K562 (cell line): ENCODE results near the gene STK24. TPM values are rescaled to one million over a fixed set of nuclear protein-coding genes. Genes with fewer than 3 reads are reported as not detected.

Experiments
- ATAC-seq: fragments of 200-7000 bp; cut with Tn5 transposase; 3 replicates; pipeline ENCODE4 v1.9.1; 2020; ENCODE audit warnings: moderate library complexity
- BruUV-seq: library from RNA; stranded (reverse); fragments of 400-500 nt; replicated peaks from 2 replicates; lab custom pipeline; 2021; lab: Mats Ljungman, UMichigan
- CTCF ChIA-PET: fragments of 300-600 bp; formaldehyde crosslinking; extraction: SDS; loops from one replicate; lab custom pipeline; 2021; ENCODE audit warnings: low intra/inter-chr PET ratio; lab: Yijun Ruan, JAX
- POLR2A ChIA-PET: fragments of 300-600, 350-650 bp; sonication (Branson Sonifier 250); formaldehyde crosslinking; extraction: SDS; loops from one replicate; lab custom pipeline; 2021; ENCODE audit warnings: antibody characterized with exemption, inconsistent platforms; lab: Yijun Ruan, JAX
- DNase-seq, 4 experiments: peaks; one replicate each; pipeline versions ENCODE4 v3.0.0 to v3.0.0-alpha.2; 2011 to 2018; ENCODE audit warnings: low spot score in 3 of 4, mixed read lengths in 3 of 4; ENCODE audit errors: extremely low read depth in 1 of 4
- FAIRE-seq: peaks from 2 replicates; lab custom pipeline; 2011; peaks lifted over from hg19 to GRCh38; lab: Jason Lieb, UNC
- H2AFZ ChIP-seq: 2 replicates; pipeline ENCODE4 v1.6.0; 2011; ENCODE audit warnings: low read depth, low read length, control low read depth, inconsistent platforms
- H3K27ac ChIP-seq: fragments of 200-600 bp; 3 replicates; pipeline ENCODE4 v1.8.0; 2011; ENCODE audit warnings: low read depth, mild to moderate bottlenecking, control low read depth, inconsistent platforms, low read length, moderate library complexity, mixed read lengths; ENCODE audit errors: extremely low read depth
- H3K27me3 ChIP-seq, 2 experiments: fragments of 300-600 bp in 1 of 2; 2 replicates in 1 of 2; 3 replicates in 1 of 2; pipeline versions ENCODE4 v1.6.0 to v1.8.0; 2011; ENCODE audit warnings: inconsistent platforms in 2 of 2, low read length in 2 of 2, mild to moderate bottlenecking in 1 of 2, mixed read lengths in 1 of 2, moderate library complexity in 1 of 2; ENCODE audit not compliant: control insufficient read depth in 2 of 2, insufficient read depth in 2 of 2
- H3K36me3 ChIP-seq: fragments of 300-600 bp; 3 replicates; pipeline ENCODE4 v1.8.0; 2011; ENCODE audit warnings: mild to moderate bottlenecking, low read length, inconsistent platforms; ENCODE audit not compliant: control insufficient read depth, insufficient read depth
- H3K4me1 ChIP-seq, 2 experiments: fragments of 200-600 bp in 1 of 2; replicated peaks in 1 of 2; 2 replicates in 1 of 2; 3 replicates in 1 of 2; pipeline versions ENCODE4 v1.5.1 to v1.8.0; 2011; ENCODE audit warnings: inconsistent platforms in 2 of 2, low read length in 2 of 2, mild to moderate bottlenecking in 1 of 2, mixed read lengths in 1 of 2, moderate library complexity in 1 of 2; ENCODE audit not compliant: control insufficient read depth in 2 of 2, insufficient read depth in 2 of 2
- H3K4me2 ChIP-seq: 2 replicates; pipeline ENCODE4 v1.6.1; 2011; ENCODE audit warnings: low read length, control low read depth, inconsistent platforms, mixed read lengths; ENCODE audit not compliant: insufficient read depth
- H3K4me3 ChIP-seq: fragments of 200-600 bp; sonication (generic), shearing (Covaris generic); 2 replicates; pipeline ENCODE4 v1.5.1; 2016; ENCODE audit warnings: control low read depth, inconsistent platforms
- H3K79me2 ChIP-seq: fragments of 200-600 bp; 3 replicates; pipeline ENCODE4 v1.8.0; 2011; ENCODE audit warnings: low read length, inconsistent platforms; ENCODE audit not compliant: control insufficient read depth, insufficient read depth
- H3K9ac ChIP-seq, 2 experiments: 2 replicates each; pipeline versions ENCODE4 v1.6.0 to v1.6.1; 2011; ENCODE audit warnings: low read depth in 2 of 2, low read length in 2 of 2, control low read depth in 1 of 2, inconsistent platforms in 1 of 2, mild to moderate bottlenecking in 1 of 2, mixed read lengths in 1 of 2; ENCODE audit not compliant: insufficient read depth in 1 of 2
- H3K9me1 ChIP-seq: one replicate; pipeline ENCODE4 v1.6.0; 2011; ENCODE audit warnings: inconsistent platforms, mild to moderate bottlenecking, low read length, moderate library complexity; ENCODE audit not compliant: control insufficient read depth, insufficient read depth
- H3K9me3 ChIP-seq: replicated peaks from 2 replicates; pipeline ENCODE4 v1.5.1; 2011; ENCODE audit warnings: low read depth, low read length, inconsistent platforms; ENCODE audit not compliant: control insufficient read depth, insufficient read depth
- H4K20me1 ChIP-seq: replicated peaks from 2 replicates; pipeline ENCODE4 v1.6.1; 2011; ENCODE audit warnings: low read length, inconsistent platforms, mixed read lengths; ENCODE audit not compliant: control insufficient read depth, insufficient read depth
- CBFA2T3 ChIP-seq: fragments of 450-650 bp; IDR thresholded peaks from 2 replicates; pipeline ENCODE4 v1.6.1; 2017
- ELK1 ChIP-seq: sonication (generic); formaldehyde crosslinking; IDR thresholded peaks from 2 replicates; pipeline ENCODE4 v1.8.1; 2022; ENCODE audit warnings: missing genetic modification reagents
- HDAC1 ChIP-seq, 2 experiments: fragments of 450-650 bp; IDR thresholded peaks; 2 replicates each; pipeline ENCODE4 v1.6.1; 2016 to 2017; ENCODE audit warnings: inconsistent platforms in 1 of 2, mild to moderate bottlenecking in 1 of 2, moderate library complexity in 1 of 2
- HMG20A ChIP-seq: fragments of 450-650 bp; formaldehyde crosslinking; conservative IDR thresholded peaks from 2 replicates; pipeline ENCODE4 v1.4.0; 2020; ENCODE audit warnings: mild to moderate bottlenecking, mixed read lengths
- PHB2 ChIP-seq: fragments of 450-650 bp; IDR thresholded peaks from 2 replicates; pipeline ENCODE4 v1.6.1; 2017; ENCODE audit warnings: low read depth
- PKNOX1 ChIP-seq: fragments of 450-650 bp; IDR thresholded peaks from 2 replicates; pipeline ENCODE4 v1.6.1; 2016
- SIRT6 ChIP-seq: IDR thresholded peaks from one replicate; pipeline ENCODE4 v1.6.1; 2012; ENCODE audit warnings: low read depth, mild to moderate bottlenecking, control low read depth, inconsistent platforms, low read length, moderate library complexity
- SMAD2 ChIP-seq: fragments of 150-350 bp; IDR thresholded peaks from 2 replicates; pipeline ENCODE4 v1.6.1; 2014; ENCODE audit warnings: low read depth, mild to moderate bottlenecking, low read length
- THAP7 ChIP-seq: fragments of 250-450 bp; sonication (Bioruptor Pico); IDR thresholded peaks from 2 replicates; pipeline ENCODE4 v1.5.0; 2021
- ZFX ChIP-seq: sonication (generic); formaldehyde crosslinking; IDR thresholded peaks from 2 replicates; pipeline ENCODE4 v1.8.0; 2022; ENCODE audit warnings: mild to moderate bottlenecking, missing genetic modification reagents, moderate library complexity
- ZNF696 ChIP-seq: fragments of 250-450 bp; sonication (Bioruptor Pico); conservative IDR thresholded peaks from 2 replicates; pipeline ENCODE4 v1.4.0; 2020; ENCODE audit warnings: mild to moderate bottlenecking, moderate library complexity
- ZNF785 ChIP-seq: fragments of 250-450 bp; sonication (Bioruptor Pico); IDR thresholded peaks from 2 replicates; pipeline ENCODE4 v1.4.0; 2020; ENCODE audit warnings: mild to moderate bottlenecking
- whole genome bisulfite sequencing: fragments of 100-300 bp; shearing (Covaris generic); methylation state at CpG from one replicate; pipeline ENCODE4 v1.1.6; 2016; ENCODE audit warnings: low coverage, mixed read lengths; ENCODE audit not compliant: insufficient coverage; ENCODE audit errors: missing lambda C conversion rate; 5-methylcytosine and 5-hydroxymethylcytosine counted together
- in situ Hi-C: fragments of 300-500 bp; cut with MboI; formaldehyde crosslinking; loops from 4 replicates; pipeline ENCODE4 v1.15.0; 2018; ENCODE audit warnings: inconsistent platforms, mixed read lengths
- intact Hi-C: fragments of 100-400 bp; cut with micrococcal nuclease; formaldehyde crosslinking; loops from 2 replicates; pipeline ENCODE4 v1.14.2; 2022
- polyA plus RNA-seq, 8 experiments: library from polyadenylated mRNA; depleted of rRNA in 4 of 8; stranded (reverse) in 5 of 8; unstranded in 3 of 8; fragments of >200 nt; fragmentation: Nextera tagmentation in 2 of 8; fragmentation: Illumina TruSeq in 1 of 8; extraction: Ambion mirVana in 2 of 8; extraction: Trizol in 1 of 8; gene quantifications; 2 replicates each; pipeline versions ENCODE4 v1.2.1 to v1.2.3, GENCODE V29; 2011 to 2014; ENCODE audit warnings: inconsistent platforms in 1 of 8, missing spikeins in 1 of 8
- total RNA-seq, 7 experiments: library from RNA; depleted of rRNA in 6 of 7; stranded (reverse); fragments of >200 nt in 6 of 7; fragmentation: Illumina TruSeq in 2 of 7; extraction: Trizol in 2 of 7; gene quantifications; 2 replicates each; pipeline versions ENCODE4 v1.2.1 to v1.2.3, GENCODE V29; 2011 to 2021; ENCODE audit warnings: low replicate concordance in 1 of 7

Gene STK24
- total and polyA plus RNA-seq, 9 of the 15 experiments (the other 6 are each of a cell fraction or from before 2014, with no cell fraction given) = 3.8 to 78.4 (median 28.2) TPM

- no peak for TF ChIP-seq ELK1 (CRISPR knock-in tag)
- TF ChIP-seq PKNOX1 = no peak
- TF ChIP-seq HDAC1 (IDR thresholded peaks at IDR 0.05) = no peak
- no peak for TF ChIP-seq ZFX
Measured at GRCh38 chr13:98515818-98516465, 61.0 kb downstream of the STK24 start (continued).

GRCh38 chr13:98514288-98514687, 62.6 kb downstream of the STK24 start:
- ChIA-PET POLR2A (interaction anchor here (1.4 kb wide), 1 partner anchor 13 kb away, joined by 3 read pairs; no protein-coding TSS in a partner anchor), CTCF (no interaction called here)
- no peaks in the 10 kb centered on the region for H3K9me1 ChIP-seq
- no peaks in the 10 kb centered on the region for H3K9me3 ChIP-seq
- H4K20me1 ChIP-seq = no peaks in the 10 kb centered on the region
- no peak overlapping the region for H2AFZ ChIP-seq
- intact Hi-C loops = no loop called here
- WGBS = 100% methylated on average over 1 of the region's 1 CpG
- H3K36me3 ChIP-seq = peaks cover 38% of the 10 kb centered on the region; the same call in 2 of the 3 replicates
- no peak overlapping the region for H3K4me3 ChIP-seq
- FAIRE-seq (no peak), ATAC-seq (no peak), DNase-seq (no peak)
- H3K27me3 ChIP-seq = no peaks in the 10 kb centered on the region
- no TSS peak for BruUV-seq
- in situ Hi-C loops = no loop called here
- H3K79me2 ChIP-seq = peaks cover 56% of the 10 kb centered on the region
- peaks cover 15 to 34% of the 10 kb centered on the region in 2 experiments; a peak in 4 of 5 replicates for H3K4me1 ChIP-seq
- no peak overlapping the region for H3K27ac ChIP-seq
- no peak overlapping the region for H3K9ac ChIP-seq
- no peak overlapping the region for H3K4me2 ChIP-seq
- TF ChIP-seq THAP7 (CRISPR knock-in tag) = no peak
- no peak for TF ChIP-seq CBFA2T3
- no peak for TF ChIP-seq SMAD2
- no peak for TF ChIP-seq PHB2
- no peak for TF ChIP-seq HMG20A
- no peak for TF ChIP-seq ZNF785 (CRISPR knock-in tag)
- no peak for TF ChIP-seq ZNF696 (CRISPR knock-in tag)
- TF ChIP-seq SIRT6 = no peak
